ENCODE measurements around the gene RFC4.

RFC4 gene

GRCh38 chr3:186789554-186790260 is 16.6 kb downstream of the RFC4 start:
- H3K14ac ChIP-seq (ENCODE audit: low read length) = no peak overlapping the region
- H3K79me1 ChIP-seq (ENCODE audit: low read depth, low read length) = no peaks in the 10 kb centered on the region
- no peak overlapping the region for H3K4me2 ChIP-seq (ENCODE audit: insufficient read depth, low read length, poor library complexity, severe bottlenecking)
- H3K4me3 ChIP-seq (ENCODE audit: low read length in 2 of 2) = no peak overlapping the region
- DNase-seq (ENCODE audit: low spot score) = no peak
- H3K9ac ChIP-seq (ENCODE audit: low read depth, low read length, poor library complexity) = no peak overlapping the region
- H3K18ac ChIP-seq (ENCODE audit: low read length) = no peak overlapping the region
- H4K8ac ChIP-seq (ENCODE audit: low read depth, low read length) = no peak overlapping the region
- H3K9me3 ChIP-seq (replicated peaks in 1 of 2; ENCODE audit: control insufficient read depth in 2 of 2, insufficient read depth in 1 of 2, low read depth in 1 of 2, low read length in 2 of 2) = no peaks in the 10 kb centered on the region
- no peak overlapping the region for H2AK5ac ChIP-seq (ENCODE audit: low read depth, low read length)
- no peak overlapping the region for H2BK5ac ChIP-seq (ENCODE audit: low read length)
- no peak overlapping the region for H3K27ac ChIP-seq (replicated peaks; ENCODE audit: low read length)
- H3K23ac ChIP-seq (ENCODE audit: low read depth, low read length, poor library complexity) = no peak overlapping the region
- H3K36me3 ChIP-seq (replicated peaks in 1 of 2; ENCODE audit: control insufficient read depth in 2 of 2, insufficient read depth in 2 of 2, low read length in 2 of 2) = peaks cover 38 to 98% of the 10 kb centered on the region in 2 donors
- peaks cover 1 to 11% of the 10 kb centered on the region in 2 donors for H3K4me1 ChIP-seq (ENCODE audit: control insufficient read depth in 2 of 2, insufficient read depth in 1 of 2, low read depth in 1 of 2, low read length in 2 of 2)
- no peak overlapping the region for H2BK12ac ChIP-seq (ENCODE audit: low read length)
- no peak overlapping the region for H2BK120ac ChIP-seq (ENCODE audit: low read depth, low read length)
- H2AFZ ChIP-seq (ENCODE audit: low read length) = no peak overlapping the region
- no peaks in the 10 kb centered on the region for H3K27me3 ChIP-seq (ENCODE audit: control insufficient read depth in 3 of 3, insufficient read depth in 3 of 3, low read depth in 1 of 3, low read length in 3 of 3)
- H3K4ac ChIP-seq (ENCODE audit: low read length) = no peak overlapping the region
- no peak overlapping the region for H2BK15ac ChIP-seq (ENCODE audit: low read length)
- no peak overlapping the region for H4K91ac ChIP-seq (ENCODE audit: low read depth, low read length, poor library complexity)
- no CpG with 5 or more reads among the region's 4 CpGs for WGBS, 2 donors (ENCODE audit: extremely low coverage in 2 of 2, insufficient read length in 2 of 2, insufficient replicate concordance in 1 of 2)

DNA sequence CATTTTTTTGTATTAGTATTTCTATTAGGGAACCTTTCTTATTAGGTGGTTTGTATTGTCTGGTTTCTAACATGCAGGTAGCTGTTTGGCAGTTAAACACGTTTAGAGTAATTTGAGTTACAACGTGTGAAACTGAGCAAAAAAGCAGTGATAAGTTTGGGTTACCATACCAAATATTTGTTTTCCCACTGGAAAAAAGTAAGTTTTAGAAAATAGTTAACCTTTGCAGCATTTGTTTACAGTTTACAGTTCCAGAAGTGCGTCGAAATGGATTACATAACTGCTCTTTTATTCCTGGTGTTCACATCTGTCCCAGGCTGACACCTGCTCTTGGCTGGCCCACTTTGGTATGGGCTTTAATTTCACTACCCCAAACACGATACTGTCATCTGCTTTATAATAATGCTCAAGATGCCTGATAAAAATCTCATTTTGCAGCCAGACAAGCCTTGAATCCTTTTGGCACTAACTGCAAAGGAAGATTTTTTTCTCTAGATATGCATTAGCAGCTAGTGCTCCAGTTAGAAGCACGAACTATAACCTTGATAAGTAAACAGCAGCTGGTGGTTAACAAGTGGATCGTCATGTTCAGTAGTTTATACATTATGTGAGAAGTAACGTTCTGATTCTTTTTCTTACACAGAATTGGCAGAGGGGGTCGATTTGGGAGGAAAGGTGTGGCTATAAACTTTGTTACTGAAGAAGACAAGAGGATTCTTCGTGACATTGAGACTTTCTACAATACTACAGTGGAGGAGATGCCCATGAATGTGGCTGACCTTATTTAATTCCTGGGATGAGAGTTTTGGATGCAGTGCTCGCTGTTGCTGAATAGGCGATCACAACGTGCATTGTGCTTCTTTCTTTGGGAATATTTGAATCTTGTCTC is 17.6 kb downstream of the RFC4 start:
- Histone ChIP-seq H3K36me3 (replicated peaks in 1 of 2; ENCODE audit: control insufficient read depth in 2 of 2, insufficient read depth in 2 of 2, low read length in 2 of 2) (peaks cover 38 to 96% of the 10 kb centered on the region in 2 donors), H3K9ac (ENCODE audit: low read depth, low read length, poor library complexity) (no peak overlapping the region), H3K4me1 (ENCODE audit: control insufficient read depth in 2 of 2, insufficient read depth in 1 of 2, low read depth in 1 of 2, low read length in 2 of 2) (peaks cover 1 to 11% of the 10 kb centered on the region in 2 donors), H2BK5ac (ENCODE audit: low read length) (no peak overlapping the region), H4K91ac (ENCODE audit: low read depth, low read length, poor library complexity) (no peak overlapping the region), H3K27me3 (ENCODE audit: control insufficient read depth in 3 of 3, insufficient read depth in 3 of 3, low read depth in 1 of 3, low read length in 3 of 3) (no peaks in the 10 kb centered on the region), H3K9me3 (replicated peaks in 1 of 2; ENCODE audit: control insufficient read depth in 2 of 2, insufficient read depth in 1 of 2, low read depth in 1 of 2, low read length in 2 of 2) (no peaks in the 10 kb centered on the region), H3K4me2 (ENCODE audit: insufficient read depth, low read length, poor library complexity, severe bottlenecking) (no peak overlapping the region), H2AK5ac (ENCODE audit: low read depth, low read length) (no peak overlapping the region), H2BK12ac (ENCODE audit: low read length) (no peak overlapping the region), H3K18ac (ENCODE audit: low read length) (no peak overlapping the region), H3K27ac (replicated peaks; ENCODE audit: low read length) (no peak overlapping the region), H4K8ac (ENCODE audit: low read depth, low read length) (no peak overlapping the region), H3K14ac (ENCODE audit: low read length) (no peak overlapping the region), H2BK15ac (ENCODE audit: low read length) (no peak overlapping the region), H3K79me1 (ENCODE audit: low read depth, low read length) (no peaks in the 10 kb centered on the region), H2AFZ (ENCODE audit: low read length) (no peak overlapping the region), H2BK120ac (ENCODE audit: low read depth, low read length) (no peak overlapping the region), H3K4me3 (ENCODE audit: low read length in 2 of 2) (no peak overlapping the region), H3K4ac (ENCODE audit: low read length) (no peak overlapping the region), H3K23ac (ENCODE audit: low read depth, low read length, poor library complexity) (no peak overlapping the region)
- WGBS, 2 donors (ENCODE audit: extremely low coverage in 2 of 2, insufficient read length in 2 of 2, insufficient replicate concordance in 1 of 2) = no CpG with 5 or more reads among the region's 13 CpGs
- DNase-seq (ENCODE audit: low spot score) = no peak

DNA sequence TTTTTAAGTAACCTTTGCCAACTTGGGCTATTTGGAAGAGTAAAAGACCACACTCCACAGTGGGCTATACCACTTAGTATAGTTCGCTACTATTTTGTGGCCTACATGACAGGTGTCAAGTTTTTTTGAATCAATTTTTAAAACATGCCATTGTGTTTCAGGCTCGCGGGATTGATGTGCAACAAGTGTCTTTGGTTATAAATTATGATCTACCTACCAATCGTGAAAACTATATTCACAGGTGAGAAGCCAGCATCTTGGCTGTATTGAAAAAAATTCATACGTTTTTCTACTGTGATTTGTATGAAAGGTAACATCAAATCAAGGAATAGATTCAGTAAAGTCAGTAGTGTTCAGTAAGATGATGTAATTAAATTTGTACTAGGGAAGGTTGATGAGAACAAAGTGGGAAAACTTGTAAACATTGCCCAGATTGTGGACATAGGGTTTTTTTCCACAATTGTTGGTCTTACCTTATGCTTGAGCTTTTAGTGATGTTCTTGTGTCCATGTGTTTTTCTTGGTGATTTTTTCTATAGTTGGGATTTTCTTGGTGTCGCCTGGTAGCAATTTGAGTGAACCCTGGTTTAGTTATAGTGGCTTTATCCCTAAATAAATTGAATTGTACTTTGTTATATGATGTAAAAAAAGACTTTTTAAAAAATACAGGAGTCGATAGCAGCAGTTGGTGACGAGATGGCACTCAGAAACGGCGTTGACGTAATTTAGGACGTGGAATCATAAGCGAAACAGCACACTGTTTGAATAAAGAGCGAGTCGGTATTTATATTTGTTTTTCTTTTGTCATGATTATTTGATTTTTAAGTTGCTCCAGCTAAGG is 18.4 kb downstream of the RFC4 start:
- H3K14ac ChIP-seq (ENCODE audit: low read length) = no peak overlapping the region
- H2AK5ac ChIP-seq (ENCODE audit: low read depth, low read length) = no peak overlapping the region
- H2BK15ac ChIP-seq (ENCODE audit: low read length) = no peak overlapping the region
- no peak overlapping the region for H2AFZ ChIP-seq (ENCODE audit: low read length)
- H4K8ac ChIP-seq (ENCODE audit: low read depth, low read length) = no peak overlapping the region
- peaks cover 38 to 89% of the 10 kb centered on the region in 2 donors for H3K36me3 ChIP-seq (replicated peaks in 1 of 2; ENCODE audit: control insufficient read depth in 2 of 2, insufficient read depth in 2 of 2, low read length in 2 of 2)
- DNase-seq (ENCODE audit: low spot score) = no peak
- no peak overlapping the region for H2BK5ac ChIP-seq (ENCODE audit: low read length)
- no peak overlapping the region for H3K4ac ChIP-seq (ENCODE audit: low read length)
- H3K27ac ChIP-seq (replicated peaks; ENCODE audit: low read length) = no peak overlapping the region
- H3K4me2 ChIP-seq (ENCODE audit: insufficient read depth, low read length, poor library complexity, severe bottlenecking) = no peak overlapping the region
- no peak overlapping the region for H3K4me3 ChIP-seq (ENCODE audit: low read length in 2 of 2)
- H3K18ac ChIP-seq (ENCODE audit: low read length) = no peak overlapping the region
- no peak overlapping the region for H2BK12ac ChIP-seq (ENCODE audit: low read length)
- H3K23ac ChIP-seq (ENCODE audit: low read depth, low read length, poor library complexity) = no peak overlapping the region
- no peak overlapping the region for H2BK120ac ChIP-seq (ENCODE audit: low read depth, low read length)
- H4K91ac ChIP-seq (ENCODE audit: low read depth, low read length, poor library complexity) = no peak overlapping the region
- WGBS, 2 donors (ENCODE audit: extremely low coverage in 2 of 2, insufficient read length in 2 of 2, insufficient replicate concordance in 1 of 2) = no CpG with 5 or more reads among the region's 15 CpGs
- H3K9me3 ChIP-seq (replicated peaks in 1 of 2; ENCODE audit: control insufficient read depth in 2 of 2, insufficient read depth in 1 of 2, low read depth in 1 of 2, low read length in 2 of 2) = no peaks in the 10 kb centered on the region
- no peak overlapping the region for H3K9ac ChIP-seq (ENCODE audit: low read depth, low read length, poor library complexity)
- peaks cover 1 to 11% of the 10 kb centered on the region in 2 donors for H3K4me1 ChIP-seq (ENCODE audit: control insufficient read depth in 2 of 2, insufficient read depth in 1 of 2, low read depth in 1 of 2, low read length in 2 of 2)
- no peaks in the 10 kb centered on the region for H3K27me3 ChIP-seq (ENCODE audit: control insufficient read depth in 3 of 3, insufficient read depth in 3 of 3, low read depth in 1 of 3, low read length in 3 of 3)
- H3K79me1 ChIP-seq (ENCODE audit: low read depth, low read length) = no peaks in the 10 kb centered on the region
